HEK293 (cell line): ENCODE results near the gene TACR2.

Experiments used
- CTCF ChIA-PET: fragments of 350-600 bp; formaldehyde crosslinking; extraction: SDS; loops from one replicate; lab custom pipeline; 2021; ENCODE audit warnings: antibody characterized with exemption; lab: Yijun Ruan, JAX
- POLR2A ChIA-PET: fragments of 300-600 bp; formaldehyde crosslinking; extraction: SDS; loops from one replicate; lab custom pipeline; 2020; ENCODE audit warnings: antibody characterized with exemption, inconsistent platforms; lab: Yijun Ruan, JAX
- H3K27ac ChIP-seq: fragments of 200-500 bp; sonication (Bioruptor generic); 2 replicates; pipeline ENCODE4 v1.5.1; 2014; ENCODE audit warnings: low read depth, low read length, control low read depth, inconsistent platforms; ENCODE audit errors: extremely low read depth
- H3K36me3 ChIP-seq, 2 experiments: fragments of 200-500 bp in 1 of 2; sonication (Bioruptor generic) in 1 of 2; 1 replicate in 1 of 2; 2 replicates in 1 of 2; pipeline ENCODE4 v1.5.1; 2014 to 2017; ENCODE audit warnings: inconsistent platforms in 2 of 2, low read length in 2 of 2; ENCODE audit not compliant: control insufficient read depth in 2 of 2, insufficient read depth in 1 of 2
- H3K4me1 ChIP-seq: fragments of 200-500 bp; sonication (Bioruptor generic); 2 replicates; pipeline ENCODE4 v1.5.1; 2014; ENCODE audit warnings: mild to moderate bottlenecking, low read length, inconsistent platforms; ENCODE audit not compliant: control insufficient read depth, insufficient read depth
- H3K4me3 ChIP-seq: 2 replicates; pipeline ENCODE4 v1.5.1; 2011; ENCODE audit warnings: low read depth, mild to moderate bottlenecking, control low read depth, low read length, moderate library complexity
- H3K9me3 ChIP-seq: fragments of 200-500 bp; sonication (Bioruptor generic); 2 replicates; pipeline ENCODE4 v1.5.1; 2014; ENCODE audit warnings: low read depth, low read length, inconsistent platforms; ENCODE audit not compliant: control insufficient read depth, insufficient read depth
- GLI4 ChIP-seq: fragments of 450-650 bp; formaldehyde crosslinking; IDR thresholded peaks from 2 replicates; pipeline ENCODE4 v1.5.1; 2016; ENCODE audit warnings: missing biosample characterization, missing genetic modification characterization
- HOXD13 ChIP-seq: sonication (generic); formaldehyde crosslinking; IDR thresholded peaks from 2 replicates; pipeline ENCODE4 v1.8.0; 2022; ENCODE audit warnings: missing genetic modification reagents, borderline replicate concordance
- OSR2 ChIP-seq: fragments of 450-650 bp; formaldehyde crosslinking; IDR thresholded peaks from 2 replicates; pipeline ENCODE4 v1.5.1; 2016; ENCODE audit warnings: missing biosample characterization, missing genetic modification characterization
- YY2 ChIP-seq: fragments of 450-650 bp; formaldehyde crosslinking; IDR thresholded peaks from 2 replicates; pipeline ENCODE4 v1.5.1; 2016; ENCODE audit warnings: missing biosample characterization, missing genetic modification characterization
- ZBTB21 ChIP-seq: fragments of 450-650 bp; formaldehyde crosslinking; IDR thresholded peaks from 2 replicates; pipeline ENCODE4 v1.5.1; 2017; ENCODE audit warnings: missing biosample characterization, missing genetic modification characterization
- ZBTB44 ChIP-seq: fragments of 450-650 bp; IDR thresholded peaks from 2 replicates; pipeline ENCODE4 v1.5.1; 2018; ENCODE audit warnings: missing biosample characterization, mild to moderate bottlenecking, missing genetic modification characterization
- ZEB2 ChIP-seq: fragments of 450-650 bp; formaldehyde crosslinking; IDR thresholded peaks from 2 replicates; pipeline ENCODE4 v1.5.1; 2016; ENCODE audit warnings: missing biosample characterization, missing genetic modification characterization
- ZFP3 ChIP-seq: fragments of 450-650 bp; formaldehyde crosslinking; IDR thresholded peaks from 2 replicates; pipeline ENCODE4 v1.5.1; 2016; ENCODE audit warnings: low read depth, missing biosample characterization, missing genetic modification characterization
- ZFP37 ChIP-seq: fragments of 450-650 bp; formaldehyde crosslinking; IDR thresholded peaks from 2 replicates; pipeline ENCODE4 v1.5.1; 2016; ENCODE audit warnings: missing biosample characterization, missing genetic modification characterization
- ZFP41 ChIP-seq: fragments of 450-650 bp; formaldehyde crosslinking; IDR thresholded peaks from 2 replicates; pipeline ENCODE4 v1.5.1; 2016; ENCODE audit warnings: missing biosample characterization, missing genetic modification characterization, borderline replicate concordance
- ZIC2 ChIP-seq: fragments of 450-650 bp; formaldehyde crosslinking; IDR thresholded peaks from 2 replicates; pipeline ENCODE4 v1.5.1; 2016; ENCODE audit warnings: missing biosample characterization, missing genetic modification characterization
- ZNF10 ChIP-seq: fragments of 450-650 bp; formaldehyde crosslinking; IDR thresholded peaks from 2 replicates; pipeline ENCODE4 v1.5.1; 2017; ENCODE audit warnings: missing biosample characterization, missing genetic modification characterization
- ZNF121 ChIP-seq: fragments of 450-650 bp; formaldehyde crosslinking; IDR thresholded peaks from 2 replicates; pipeline ENCODE4 v1.5.1; 2016; ENCODE audit warnings: missing biosample characterization, missing genetic modification characterization
- ZNF157 ChIP-seq: fragments of 450-650 bp; formaldehyde crosslinking; IDR thresholded peaks from 2 replicates; pipeline ENCODE4 v1.5.1; 2016; ENCODE audit warnings: missing biosample characterization, missing genetic modification characterization
- ZNF174 ChIP-seq: fragments of 450-650 bp; formaldehyde crosslinking; IDR thresholded peaks from 2 replicates; pipeline ENCODE4 v1.5.0; 2017; ENCODE audit warnings: missing biosample characterization, mild to moderate bottlenecking, missing genetic modification characterization
- ZNF311 ChIP-seq: fragments of 450-650 bp; formaldehyde crosslinking; IDR thresholded peaks from 2 replicates; pipeline ENCODE4 v1.5.1; 2017; ENCODE audit warnings: missing biosample characterization, missing genetic modification characterization, borderline replicate concordance
- ZNF391 ChIP-seq: fragments of 450-650 bp; formaldehyde crosslinking; IDR thresholded peaks from 2 replicates; pipeline ENCODE4 v1.5.1; 2016; ENCODE audit warnings: low read depth, missing biosample characterization, missing genetic modification characterization, borderline replicate concordance
- ZNF416 ChIP-seq: fragments of 450-650 bp; formaldehyde crosslinking; IDR thresholded peaks from 2 replicates; pipeline ENCODE4 v1.5.1; 2016; ENCODE audit warnings: missing biosample characterization, missing genetic modification characterization
- ZNF544 ChIP-seq: fragments of 450-650 bp; formaldehyde crosslinking; IDR thresholded peaks from 2 replicates; pipeline ENCODE4 v1.5.0; 2017; ENCODE audit warnings: missing biosample characterization, missing genetic modification characterization
- ZNF548 ChIP-seq: fragments of 450-650 bp; formaldehyde crosslinking; IDR thresholded peaks from 2 replicates; pipeline ENCODE4 v1.5.1; 2016; ENCODE audit warnings: missing biosample characterization, missing genetic modification characterization
- ZNF561 ChIP-seq: fragments of 450-650 bp; IDR thresholded peaks from 2 replicates; pipeline ENCODE4 v1.5.1; 2018; ENCODE audit warnings: missing biosample characterization, missing genetic modification characterization, borderline replicate concordance
- ZNF571 ChIP-seq: fragments of 450-650 bp; formaldehyde crosslinking; IDR thresholded peaks from 2 replicates; pipeline ENCODE4 v1.5.0; 2017; ENCODE audit warnings: missing biosample characterization, missing genetic modification characterization
- ZNF585B ChIP-seq: fragments of 450-650 bp; formaldehyde crosslinking; IDR thresholded peaks from 2 replicates; pipeline ENCODE4 v1.5.1; 2016; ENCODE audit warnings: missing biosample characterization, missing genetic modification characterization
- ZNF623 ChIP-seq: fragments of 450-650 bp; formaldehyde crosslinking; IDR thresholded peaks from 2 replicates; pipeline ENCODE4 v1.5.1; 2016; ENCODE audit warnings: missing biosample characterization, missing genetic modification characterization
- ZNF624 ChIP-seq: fragments of 450-650 bp; formaldehyde crosslinking; IDR thresholded peaks from 2 replicates; pipeline ENCODE4 v1.5.1; 2017; ENCODE audit warnings: missing biosample characterization, missing genetic modification characterization
- ZNF626 ChIP-seq: fragments of 450-650 bp; sonication (Bioruptor Pico); formaldehyde crosslinking; IDR thresholded peaks from 2 replicates; pipeline ENCODE4 v1.5.1; 2018; ENCODE audit warnings: missing biosample characterization, missing genetic modification characterization, inconsistent platforms
- ZNF670 ChIP-seq: fragments of 450-650 bp; formaldehyde crosslinking; IDR thresholded peaks from 2 replicates; pipeline ENCODE4 v1.5.1; 2016; ENCODE audit warnings: missing biosample characterization, missing genetic modification characterization, low read depth
- ZNF747 ChIP-seq: fragments of 450-650 bp; formaldehyde crosslinking; IDR thresholded peaks from 2 replicates; pipeline ENCODE4 v1.5.1; 2016; ENCODE audit warnings: missing biosample characterization, missing genetic modification characterization
- ZNF768 ChIP-seq: fragments of 450-650 bp; formaldehyde crosslinking; IDR thresholded peaks from 2 replicates; pipeline ENCODE4 v1.5.1; 2018; ENCODE audit warnings: missing biosample characterization, mild to moderate bottlenecking, missing genetic modification characterization
- ZNF785 ChIP-seq: fragments of 450-650 bp; formaldehyde crosslinking; IDR thresholded peaks from 2 replicates; pipeline ENCODE4 v1.5.1; 2016; ENCODE audit warnings: missing biosample characterization, missing genetic modification characterization
- ZSCAN16 ChIP-seq: fragments of 450-650 bp; formaldehyde crosslinking; IDR thresholded peaks from 2 replicates; pipeline ENCODE4 v1.5.1; 2016; ENCODE audit warnings: missing biosample characterization, missing genetic modification characterization
- ZSCAN5A ChIP-seq: fragments of 450-650 bp; formaldehyde crosslinking; IDR thresholded peaks from 2 replicates; pipeline ENCODE4 v1.5.1; 2016; ENCODE audit warnings: missing biosample characterization, missing genetic modification characterization

Gene TACR2

GRCh38 chr10:69410487-69410886 is 6.2 kb downstream of the TACR2 start:
- ChIA-PET CTCF (interaction anchor here (0.8 to 2.1 kb wide), 4 partner anchors 17 to 174 kb away, joined by 3 to 9 read pairs (median 4); no protein-coding TSS in a partner anchor), POLR2A (no interaction called here)
- H3K36me3 ChIP-seq, result no peaks in the 10 kb centered on the region
- no peak overlapping the region for H3K4me3 ChIP-seq
- no peaks in the 10 kb centered on the region for H3K9me3 ChIP-seq
- TF ChIP-seq ZNF121 (tag by site-specific recombination) (no peak), OSR2 (tag by site-specific recombination) (no peak), ZFP41 (tag by site-specific recombination) (no peak), ZFP37 (tag by site-specific recombination) (no peak), HOXD13 (no peak), ZSCAN5A (no peak), ZNF157 (tag by site-specific recombination) (no peak), ZNF311 (tag by site-specific recombination) (no peak), ZNF626 (tag by site-specific recombination) (no peak), ZNF10 (no peak), ZNF544 (tag by site-specific recombination) (no peak), GLI4 (tag by site-specific recombination) (no peak), ZIC2 (tag by site-specific recombination) (no peak), ZNF785 (tag by site-specific recombination) (no peak), ZEB2 (no peak), ZNF174 (no peak), ZFP3 (no peak), ZNF561 (no peak)
- no peak overlapping the region for H3K27ac ChIP-seq
- H3K4me1 ChIP-seq, result no peaks in the 10 kb centered on the region; the same call in 1 of the 2 replicates

GRCh38 chr10:69409968-69410367 is 6.8 kb downstream of the TACR2 start:
- H3K36me3 ChIP-seq, result no peaks in the 10 kb centered on the region
- no peak overlapping the region for H3K4me3 ChIP-seq
- TF ChIP-seq YY2 (tag by site-specific recombination) (no peak), ZNF391 (tag by site-specific recombination) (no peak), ZNF585B (tag by site-specific recombination) (no peak), ZNF416 (tag by site-specific recombination) (no peak), ZNF670 (tag by site-specific recombination) (no peak), ZNF571 (tag by site-specific recombination) (no peak), ZBTB21 (tag by site-specific recombination) (no peak), ZNF747 (tag by site-specific recombination) (no peak), ZNF623 (no peak), ZNF548 (tag by site-specific recombination) (no peak), ZSCAN16 (tag by site-specific recombination) (no peak), ZBTB44 (tag by site-specific recombination) (no peak), ZNF768 (tag by site-specific recombination) (no peak), ZNF624 (no peak)
- H3K4me1 ChIP-seq, result no peaks in the 10 kb centered on the region; the same call in 1 of the 2 replicates
- no peaks in the 10 kb centered on the region for H3K9me3 ChIP-seq
- H3K27ac ChIP-seq, result no peak overlapping the region
- ChIA-PET CTCF (interaction anchor here (1.0 to 2.1 kb wide), 2 partner anchors 40 to 98 kb away, joined by 4 to 9 read pairs; no protein-coding TSS in a partner anchor), POLR2A (no interaction called here)
